K562 (cell line): ENCODE results near the gene OOEP. TPM values are rescaled to one million over a fixed set of nuclear protein-coding genes. Genes with fewer than 3 reads are reported as not detected.

Experiments
- FOXK2 ChIP-seq, 2 experiments: fragments of 450-650 bp; IDR thresholded peaks in 1 of 2; conservative IDR thresholded peaks in 1 of 2; 2 replicates each; pipeline ENCODE4 v1.6.1; 2016; ENCODE audit warnings: low read depth in 2 of 2, mild to moderate bottlenecking in 1 of 2
- KAT2B ChIP-seq: IDR thresholded peaks from one replicate; pipeline ENCODE4 v1.6.1; 2012; ENCODE audit warnings: low read depth, mild to moderate bottlenecking, control low read depth, inconsistent platforms, low read length, moderate library complexity
- MAFG ChIP-seq: fragments of 450-650 bp; conservative IDR thresholded peaks from 2 replicates; pipeline ENCODE4 v1.6.1; 2016; ENCODE audit warnings: missing genetic modification characterization, missing compliant biosample characterization
- NFRKB ChIP-seq: fragments of 450-650 bp; IDR thresholded peaks from 2 replicates; pipeline ENCODE4 v1.6.1; 2016; ENCODE audit warnings: low read depth
- NR2F6 ChIP-seq: fragments of 450-650 bp; formaldehyde crosslinking; IDR thresholded peaks from 2 replicates; pipeline ENCODE4 v1.4.0; 2020; ENCODE audit warnings: mild to moderate bottlenecking
- RNF2 ChIP-seq: sonication (generic); IDR thresholded peaks from 2 replicates; pipeline ENCODE4 v1.6.1; 2016
- SAFB2 ChIP-seq: fragments of 200-400 bp; formaldehyde crosslinking; IDR thresholded peaks from 2 replicates; pipeline ENCODE4 v1.6.1; 2018; ENCODE audit warnings: borderline replicate concordance, low read length, low read depth, moderate library complexity; ENCODE audit not compliant: severe bottlenecking
- U2AF1 ChIP-seq: fragments of 200-400 bp; formaldehyde crosslinking; optimal IDR thresholded peaks from 2 replicates; pipeline ENCODE3; 2017; ENCODE audit warnings: mild to moderate bottlenecking, low read depth, low read length, moderate library complexity
- ZNF830 ChIP-seq: fragments of 250-450 bp; sonication (Bioruptor Pico); IDR thresholded peaks from 2 replicates; pipeline ENCODE4 v1.5.0; 2021; ENCODE audit warnings: mild to moderate bottlenecking
- polyA plus RNA-seq, 8 experiments: library from polyadenylated mRNA; depleted of rRNA in 4 of 8; stranded (reverse) in 5 of 8; unstranded in 3 of 8; fragments of >200 nt; fragmentation: Nextera tagmentation in 2 of 8; fragmentation: Illumina TruSeq in 1 of 8; extraction: Ambion mirVana in 2 of 8; extraction: Trizol in 1 of 8; gene quantifications; 2 replicates each; pipeline versions ENCODE4 v1.2.1 to v1.2.3, GENCODE V29; 2011 to 2014; ENCODE audit warnings: inconsistent platforms in 1 of 8, missing spikeins in 1 of 8
- total RNA-seq, 7 experiments: library from RNA; depleted of rRNA in 6 of 7; stranded (reverse); fragments of >200 nt in 6 of 7; fragmentation: Illumina TruSeq in 2 of 7; extraction: Trizol in 2 of 7; gene quantifications; 2 replicates each; pipeline versions ENCODE4 v1.2.1 to v1.2.3, GENCODE V29; 2011 to 2021; ENCODE audit warnings: low replicate concordance in 1 of 7
- TF ChIP-seq, protein P1 (sequence below): fragments of 450-650 bp; IDR thresholded peaks from 2 replicates; pipeline ENCODE4 v1.6.1; 2016; ENCODE audit warnings: mild to moderate bottlenecking, moderate library complexity
- TF ChIP-seq, protein P2 (sequence below): fragments of 250-450 bp; sonication (Bioruptor Pico); IDR thresholded peaks from 2 replicates; pipeline ENCODE4 v1.5.0; 2020; ENCODE audit warnings: mild to moderate bottlenecking, borderline replicate concordance

Gene OOEP
- total and polyA plus RNA-seq, 9 of the 15 experiments (the other 6 are each of a cell fraction or from before 2014, with no cell fraction given), result not detected

DNA sequence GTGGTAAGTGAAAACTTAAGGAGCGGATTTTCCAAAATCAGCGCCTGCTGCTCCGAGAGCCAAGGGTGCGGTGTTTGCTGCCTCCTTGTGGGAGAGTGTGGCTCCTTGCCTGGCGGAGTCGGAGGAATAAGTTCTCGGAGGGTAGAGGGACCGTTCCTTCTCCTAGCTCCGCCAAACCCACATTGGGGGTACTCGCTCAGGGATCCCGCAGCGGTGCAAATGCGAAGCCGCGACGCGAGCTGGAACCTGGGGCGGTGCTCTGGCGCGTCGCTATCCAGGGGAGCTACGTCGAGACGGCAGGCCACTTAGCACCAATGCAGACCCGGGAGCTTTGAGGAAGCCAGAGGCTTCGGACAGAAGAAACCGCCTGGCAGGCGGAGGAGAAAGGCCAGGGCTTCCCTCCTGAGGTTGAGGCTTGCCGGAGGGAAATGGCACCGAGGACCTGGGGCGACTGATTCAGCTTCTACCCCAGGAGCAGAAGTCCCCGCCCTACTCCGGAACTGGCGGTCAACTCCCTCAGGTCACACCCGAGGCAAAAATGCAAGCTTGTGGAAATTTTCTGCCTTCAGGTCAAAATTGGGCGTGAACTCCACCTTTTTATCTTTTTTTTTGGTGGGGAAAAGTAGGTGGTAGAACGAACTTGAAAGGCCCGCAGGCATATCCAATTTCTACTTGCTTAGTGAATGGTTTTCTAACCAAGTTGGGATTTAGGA, 19.3 kb upstream of the OOEP start (continued):
- TF ChIP-seq, protein P1, sequence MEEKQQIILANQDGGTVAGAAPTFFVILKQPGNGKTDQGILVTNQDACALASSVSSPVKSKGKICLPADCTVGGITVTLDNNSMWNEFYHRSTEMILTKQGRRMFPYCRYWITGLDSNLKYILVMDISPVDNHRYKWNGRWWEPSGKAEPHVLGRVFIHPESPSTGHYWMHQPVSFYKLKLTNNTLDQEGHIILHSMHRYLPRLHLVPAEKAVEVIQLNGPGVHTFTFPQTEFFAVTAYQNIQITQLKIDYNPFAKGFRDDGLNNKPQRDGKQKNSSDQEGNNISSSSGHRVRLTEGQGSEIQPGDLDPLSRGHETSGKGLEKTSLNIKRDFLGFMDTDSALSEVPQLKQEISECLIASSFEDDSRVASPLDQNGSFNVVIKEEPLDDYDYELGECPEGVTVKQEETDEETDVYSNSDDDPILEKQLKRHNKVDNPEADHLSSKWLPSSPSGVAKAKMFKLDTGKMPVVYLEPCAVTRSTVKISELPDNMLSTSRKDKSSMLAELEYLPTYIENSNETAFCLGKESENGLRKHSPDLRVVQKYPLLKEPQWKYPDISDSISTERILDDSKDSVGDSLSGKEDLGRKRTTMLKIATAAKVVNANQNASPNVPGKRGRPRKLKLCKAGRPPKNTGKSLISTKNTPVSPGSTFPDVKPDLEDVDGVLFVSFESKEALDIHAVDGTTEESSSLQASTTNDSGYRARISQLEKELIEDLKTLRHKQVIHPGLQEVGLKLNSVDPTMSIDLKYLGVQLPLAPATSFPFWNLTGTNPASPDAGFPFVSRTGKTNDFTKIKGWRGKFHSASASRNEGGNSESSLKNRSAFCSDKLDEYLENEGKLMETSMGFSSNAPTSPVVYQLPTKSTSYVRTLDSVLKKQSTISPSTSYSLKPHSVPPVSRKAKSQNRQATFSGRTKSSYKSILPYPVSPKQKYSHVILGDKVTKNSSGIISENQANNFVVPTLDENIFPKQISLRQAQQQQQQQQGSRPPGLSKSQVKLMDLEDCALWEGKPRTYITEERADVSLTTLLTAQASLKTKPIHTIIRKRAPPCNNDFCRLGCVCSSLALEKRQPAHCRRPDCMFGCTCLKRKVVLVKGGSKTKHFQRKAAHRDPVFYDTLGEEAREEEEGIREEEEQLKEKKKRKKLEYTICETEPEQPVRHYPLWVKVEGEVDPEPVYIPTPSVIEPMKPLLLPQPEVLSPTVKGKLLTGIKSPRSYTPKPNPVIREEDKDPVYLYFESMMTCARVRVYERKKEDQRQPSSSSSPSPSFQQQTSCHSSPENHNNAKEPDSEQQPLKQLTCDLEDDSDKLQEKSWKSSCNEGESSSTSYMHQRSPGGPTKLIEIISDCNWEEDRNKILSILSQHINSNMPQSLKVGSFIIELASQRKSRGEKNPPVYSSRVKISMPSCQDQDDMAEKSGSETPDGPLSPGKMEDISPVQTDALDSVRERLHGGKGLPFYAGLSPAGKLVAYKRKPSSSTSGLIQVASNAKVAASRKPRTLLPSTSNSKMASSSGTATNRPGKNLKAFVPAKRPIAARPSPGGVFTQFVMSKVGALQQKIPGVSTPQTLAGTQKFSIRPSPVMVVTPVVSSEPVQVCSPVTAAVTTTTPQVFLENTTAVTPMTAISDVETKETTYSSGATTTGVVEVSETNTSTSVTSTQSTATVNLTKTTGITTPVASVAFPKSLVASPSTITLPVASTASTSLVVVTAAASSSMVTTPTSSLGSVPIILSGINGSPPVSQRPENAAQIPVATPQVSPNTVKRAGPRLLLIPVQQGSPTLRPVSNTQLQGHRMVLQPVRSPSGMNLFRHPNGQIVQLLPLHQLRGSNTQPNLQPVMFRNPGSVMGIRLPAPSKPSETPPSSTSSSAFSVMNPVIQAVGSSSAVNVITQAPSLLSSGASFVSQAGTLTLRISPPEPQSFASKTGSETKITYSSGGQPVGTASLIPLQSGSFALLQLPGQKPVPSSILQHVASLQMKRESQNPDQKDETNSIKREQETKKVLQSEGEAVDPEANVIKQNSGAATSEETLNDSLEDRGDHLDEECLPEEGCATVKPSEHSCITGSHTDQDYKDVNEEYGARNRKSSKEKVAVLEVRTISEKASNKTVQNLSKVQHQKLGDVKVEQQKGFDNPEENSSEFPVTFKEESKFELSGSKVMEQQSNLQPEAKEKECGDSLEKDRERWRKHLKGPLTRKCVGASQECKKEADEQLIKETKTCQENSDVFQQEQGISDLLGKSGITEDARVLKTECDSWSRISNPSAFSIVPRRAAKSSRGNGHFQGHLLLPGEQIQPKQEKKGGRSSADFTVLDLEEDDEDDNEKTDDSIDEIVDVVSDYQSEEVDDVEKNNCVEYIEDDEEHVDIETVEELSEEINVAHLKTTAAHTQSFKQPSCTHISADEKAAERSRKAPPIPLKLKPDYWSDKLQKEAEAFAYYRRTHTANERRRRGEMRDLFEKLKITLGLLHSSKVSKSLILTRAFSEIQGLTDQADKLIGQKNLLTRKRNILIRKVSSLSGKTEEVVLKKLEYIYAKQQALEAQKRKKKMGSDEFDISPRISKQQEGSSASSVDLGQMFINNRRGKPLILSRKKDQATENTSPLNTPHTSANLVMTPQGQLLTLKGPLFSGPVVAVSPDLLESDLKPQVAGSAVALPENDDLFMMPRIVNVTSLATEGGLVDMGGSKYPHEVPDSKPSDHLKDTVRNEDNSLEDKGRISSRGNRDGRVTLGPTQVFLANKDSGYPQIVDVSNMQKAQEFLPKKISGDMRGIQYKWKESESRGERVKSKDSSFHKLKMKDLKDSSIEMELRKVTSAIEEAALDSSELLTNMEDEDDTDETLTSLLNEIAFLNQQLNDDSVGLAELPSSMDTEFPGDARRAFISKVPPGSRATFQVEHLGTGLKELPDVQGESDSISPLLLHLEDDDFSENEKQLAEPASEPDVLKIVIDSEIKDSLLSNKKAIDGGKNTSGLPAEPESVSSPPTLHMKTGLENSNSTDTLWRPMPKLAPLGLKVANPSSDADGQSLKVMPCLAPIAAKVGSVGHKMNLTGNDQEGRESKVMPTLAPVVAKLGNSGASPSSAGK, result peak; percentile 90
- TF ChIP-seq, protein P2, sequence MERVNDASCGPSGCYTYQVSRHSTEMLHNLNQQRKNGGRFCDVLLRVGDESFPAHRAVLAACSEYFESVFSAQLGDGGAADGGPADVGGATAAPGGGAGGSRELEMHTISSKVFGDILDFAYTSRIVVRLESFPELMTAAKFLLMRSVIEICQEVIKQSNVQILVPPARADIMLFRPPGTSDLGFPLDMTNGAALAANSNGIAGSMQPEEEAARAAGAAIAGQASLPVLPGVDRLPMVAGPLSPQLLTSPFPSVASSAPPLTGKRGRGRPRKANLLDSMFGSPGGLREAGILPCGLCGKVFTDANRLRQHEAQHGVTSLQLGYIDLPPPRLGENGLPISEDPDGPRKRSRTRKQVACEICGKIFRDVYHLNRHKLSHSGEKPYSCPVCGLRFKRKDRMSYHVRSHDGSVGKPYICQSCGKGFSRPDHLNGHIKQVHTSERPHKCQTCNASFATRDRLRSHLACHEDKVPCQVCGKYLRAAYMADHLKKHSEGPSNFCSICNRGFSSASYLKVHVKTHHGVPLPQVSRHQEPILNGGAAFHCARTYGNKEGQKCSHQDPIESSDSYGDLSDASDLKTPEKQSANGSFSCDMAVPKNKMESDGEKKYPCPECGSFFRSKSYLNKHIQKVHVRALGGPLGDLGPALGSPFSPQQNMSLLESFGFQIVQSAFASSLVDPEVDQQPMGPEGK (CRISPR knock-in tag), result no peak
- no peak for TF ChIP-seq ZNF830 (CRISPR knock-in tag)
- no peak for TF ChIP-seq FOXK2 (conservative IDR thresholded peaks at IDR 0.05 in 1 of 2, IDR thresholded peaks at IDR 0.05 in 1 of 2; ENCODE audit: low read depth in 2 of 2)
- no peak for TF ChIP-seq SAFB2
- no peak for TF ChIP-seq KAT2B
- TF ChIP-seq NFRKB, result peak; percentile 82; the same call in 1 of the 2 replicates
- TF ChIP-seq NR2F6 (CRISPR knock-in tag), result no peak
- no peak for TF ChIP-seq U2AF1
- TF ChIP-seq MAFG (tag), result peak; percentile 94
- peak; percentile 81 for TF ChIP-seq RNF2
- TF ChIP-seq, all 486 proteins: peak for 117
